Liver (tissue), 3 donors: Measurements from ENCODE around the gene NDC80.

Experiments
- EGR1 ChIP-seq, 2 donors: IDR thresholded peaks; 2 replicates each; pipeline ENCODE4 v1.6.1; 2016 to 2018; ENCODE audit warnings: antibody characterized with exemption in 2 of 2, low read depth in 2 of 2
- HNF4G ChIP-seq: IDR thresholded peaks from 2 replicates; pipeline ENCODE4 v1.6.1; 2016; ENCODE audit warnings: antibody characterized with exemption
- RAD21 ChIP-seq, 2 donors: IDR thresholded peaks; 2 replicates each; pipeline ENCODE4 v1.6.1; 2016; ENCODE audit warnings: antibody characterized with exemption in 2 of 2, mild to moderate bottlenecking in 2 of 2
- RXRA ChIP-seq, 2 donors: IDR thresholded peaks; 2 replicates each; pipeline ENCODE4 v1.6.1; 2017 to 2018; ENCODE audit warnings: antibody characterized with exemption in 2 of 2, mild to moderate bottlenecking in 1 of 2
- SP1 ChIP-seq: IDR thresholded peaks from 2 replicates; pipeline ENCODE4 v1.6.1; 2018; ENCODE audit warnings: antibody characterized with exemption, mild to moderate bottlenecking
- YY1 ChIP-seq: IDR thresholded peaks from 2 replicates; pipeline ENCODE4 v1.6.1; 2016; ENCODE audit warnings: antibody characterized with exemption, mild to moderate bottlenecking
- TF ChIP-seq, protein P1 (sequence below): fragments of 150-350 bp; IDR thresholded peaks from 2 replicates; pipeline ENCODE4 v1.5.1; 2017; ENCODE audit warnings: improper control_type of control experiment, low read depth, low read length; ENCODE audit not compliant: missing input control
- TF ChIP-seq, protein P2 (sequence below): IDR thresholded peaks from 2 replicates; pipeline ENCODE4 v1.6.1; 2016; ENCODE audit warnings: antibody characterized with exemption
- TF ChIP-seq, protein P3 (sequence below): IDR thresholded peaks from 2 replicates; pipeline ENCODE4 v1.6.1; 2016; ENCODE audit warnings: antibody characterized with exemption, mild to moderate bottlenecking
- TF ChIP-seq, protein P4 (sequence below): IDR thresholded peaks from 2 replicates; pipeline ENCODE4 v1.6.1; 2016; ENCODE audit warnings: antibody characterized with exemption
- donor health status: healthy.
- donor health status: healthy.

DNA sequence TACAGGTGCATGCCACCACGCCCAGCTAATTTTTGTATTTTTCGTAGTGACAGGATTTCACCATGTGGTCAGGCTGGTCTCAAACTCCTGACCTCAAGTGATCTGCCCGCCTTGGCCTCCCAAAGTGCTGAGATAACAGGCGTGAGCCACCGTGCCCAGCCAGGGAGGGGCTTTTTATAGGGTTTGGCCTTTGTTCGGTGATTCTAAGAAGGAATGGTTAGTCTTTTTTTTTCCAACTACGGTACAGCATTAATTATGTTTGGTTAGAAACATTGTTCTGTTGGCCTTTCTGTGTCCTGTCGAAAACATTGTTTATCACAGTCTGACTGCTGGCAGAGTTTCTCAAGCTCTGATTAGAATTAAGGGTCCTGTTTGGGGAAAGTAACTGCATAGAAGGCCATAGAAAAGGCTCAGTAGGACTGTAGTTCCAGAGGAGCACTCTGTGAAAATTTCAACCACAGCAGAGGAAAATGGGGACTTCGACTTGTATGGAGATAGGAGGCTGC lies 64.8 kb downstream of the NDC80 start:
- TF ChIP-seq, protein P1, sequence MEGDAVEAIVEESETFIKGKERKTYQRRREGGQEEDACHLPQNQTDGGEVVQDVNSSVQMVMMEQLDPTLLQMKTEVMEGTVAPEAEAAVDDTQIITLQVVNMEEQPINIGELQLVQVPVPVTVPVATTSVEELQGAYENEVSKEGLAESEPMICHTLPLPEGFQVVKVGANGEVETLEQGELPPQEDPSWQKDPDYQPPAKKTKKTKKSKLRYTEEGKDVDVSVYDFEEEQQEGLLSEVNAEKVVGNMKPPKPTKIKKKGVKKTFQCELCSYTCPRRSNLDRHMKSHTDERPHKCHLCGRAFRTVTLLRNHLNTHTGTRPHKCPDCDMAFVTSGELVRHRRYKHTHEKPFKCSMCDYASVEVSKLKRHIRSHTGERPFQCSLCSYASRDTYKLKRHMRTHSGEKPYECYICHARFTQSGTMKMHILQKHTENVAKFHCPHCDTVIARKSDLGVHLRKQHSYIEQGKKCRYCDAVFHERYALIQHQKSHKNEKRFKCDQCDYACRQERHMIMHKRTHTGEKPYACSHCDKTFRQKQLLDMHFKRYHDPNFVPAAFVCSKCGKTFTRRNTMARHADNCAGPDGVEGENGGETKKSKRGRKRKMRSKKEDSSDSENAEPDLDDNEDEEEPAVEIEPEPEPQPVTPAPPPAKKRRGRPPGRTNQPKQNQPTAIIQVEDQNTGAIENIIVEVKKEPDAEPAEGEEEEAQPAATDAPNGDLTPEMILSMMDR: no peak
- TF ChIP-seq, protein P2, sequence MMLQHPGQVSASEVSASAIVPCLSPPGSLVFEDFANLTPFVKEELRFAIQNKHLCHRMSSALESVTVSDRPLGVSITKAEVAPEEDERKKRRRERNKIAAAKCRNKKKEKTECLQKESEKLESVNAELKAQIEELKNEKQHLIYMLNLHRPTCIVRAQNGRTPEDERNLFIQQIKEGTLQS: no peak
- TF ChIP-seq EGR1 (IDR thresholded peaks at IDR 0.05; ENCODE audit: low read depth in 2 of 2): no peak
- TF ChIP-seq, protein P3, sequence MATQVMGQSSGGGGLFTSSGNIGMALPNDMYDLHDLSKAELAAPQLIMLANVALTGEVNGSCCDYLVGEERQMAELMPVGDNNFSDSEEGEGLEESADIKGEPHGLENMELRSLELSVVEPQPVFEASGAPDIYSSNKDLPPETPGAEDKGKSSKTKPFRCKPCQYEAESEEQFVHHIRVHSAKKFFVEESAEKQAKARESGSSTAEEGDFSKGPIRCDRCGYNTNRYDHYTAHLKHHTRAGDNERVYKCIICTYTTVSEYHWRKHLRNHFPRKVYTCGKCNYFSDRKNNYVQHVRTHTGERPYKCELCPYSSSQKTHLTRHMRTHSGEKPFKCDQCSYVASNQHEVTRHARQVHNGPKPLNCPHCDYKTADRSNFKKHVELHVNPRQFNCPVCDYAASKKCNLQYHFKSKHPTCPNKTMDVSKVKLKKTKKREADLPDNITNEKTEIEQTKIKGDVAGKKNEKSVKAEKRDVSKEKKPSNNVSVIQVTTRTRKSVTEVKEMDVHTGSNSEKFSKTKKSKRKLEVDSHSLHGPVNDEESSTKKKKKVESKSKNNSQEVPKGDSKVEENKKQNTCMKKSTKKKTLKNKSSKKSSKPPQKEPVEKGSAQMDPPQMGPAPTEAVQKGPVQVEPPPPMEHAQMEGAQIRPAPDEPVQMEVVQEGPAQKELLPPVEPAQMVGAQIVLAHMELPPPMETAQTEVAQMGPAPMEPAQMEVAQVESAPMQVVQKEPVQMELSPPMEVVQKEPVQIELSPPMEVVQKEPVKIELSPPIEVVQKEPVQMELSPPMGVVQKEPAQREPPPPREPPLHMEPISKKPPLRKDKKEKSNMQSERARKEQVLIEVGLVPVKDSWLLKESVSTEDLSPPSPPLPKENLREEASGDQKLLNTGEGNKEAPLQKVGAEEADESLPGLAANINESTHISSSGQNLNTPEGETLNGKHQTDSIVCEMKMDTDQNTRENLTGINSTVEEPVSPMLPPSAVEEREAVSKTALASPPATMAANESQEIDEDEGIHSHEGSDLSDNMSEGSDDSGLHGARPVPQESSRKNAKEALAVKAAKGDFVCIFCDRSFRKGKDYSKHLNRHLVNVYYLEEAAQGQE: no peak
- TF ChIP-seq YY1: no peak
- no peak for TF ChIP-seq SP1
- TF ChIP-seq RAD21 (IDR thresholded peaks at IDR 0.05): no peak
- TF ChIP-seq HNF4G: no peak
- TF ChIP-seq, protein P4, sequence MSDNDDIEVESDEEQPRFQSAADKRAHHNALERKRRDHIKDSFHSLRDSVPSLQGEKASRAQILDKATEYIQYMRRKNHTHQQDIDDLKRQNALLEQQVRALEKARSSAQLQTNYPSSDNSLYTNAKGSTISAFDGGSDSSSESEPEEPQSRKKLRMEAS: no peak
- no peak for TF ChIP-seq RXRA (IDR thresholded peaks at IDR 0.05)
